ENCODE results near the gene PRDM5.
"Not testable (repeated sequence)": the region's sequence is repeated elsewhere in the genome, so short reads cannot be mapped to it uniquely, and the experiment has no call there.

- TF ChIP-seq POLR2A, CTCF, EP300, POLR2AphosphoS5 (IDR thresholded peaks at IDR 0.05): not testable (repeated sequence)
Observed at GRCh38 chr4:120741636-120742035, 180.9 kb downstream of the PRDM5 start.
